Measurements from ENCODE around the gene COLEC12. TPM values are rescaled to one million over a fixed set of nuclear protein-coding genes. Genes with fewer than 3 reads are reported as not detected.

The COLEC12 gene
- total and polyA plus RNA-seq, 10 of the 15 experiments (the other 5 are each of a cell fraction or from before 2014, with no cell fraction given): 0.04 to 0.05 TPM; not detected in 8

DNA sequence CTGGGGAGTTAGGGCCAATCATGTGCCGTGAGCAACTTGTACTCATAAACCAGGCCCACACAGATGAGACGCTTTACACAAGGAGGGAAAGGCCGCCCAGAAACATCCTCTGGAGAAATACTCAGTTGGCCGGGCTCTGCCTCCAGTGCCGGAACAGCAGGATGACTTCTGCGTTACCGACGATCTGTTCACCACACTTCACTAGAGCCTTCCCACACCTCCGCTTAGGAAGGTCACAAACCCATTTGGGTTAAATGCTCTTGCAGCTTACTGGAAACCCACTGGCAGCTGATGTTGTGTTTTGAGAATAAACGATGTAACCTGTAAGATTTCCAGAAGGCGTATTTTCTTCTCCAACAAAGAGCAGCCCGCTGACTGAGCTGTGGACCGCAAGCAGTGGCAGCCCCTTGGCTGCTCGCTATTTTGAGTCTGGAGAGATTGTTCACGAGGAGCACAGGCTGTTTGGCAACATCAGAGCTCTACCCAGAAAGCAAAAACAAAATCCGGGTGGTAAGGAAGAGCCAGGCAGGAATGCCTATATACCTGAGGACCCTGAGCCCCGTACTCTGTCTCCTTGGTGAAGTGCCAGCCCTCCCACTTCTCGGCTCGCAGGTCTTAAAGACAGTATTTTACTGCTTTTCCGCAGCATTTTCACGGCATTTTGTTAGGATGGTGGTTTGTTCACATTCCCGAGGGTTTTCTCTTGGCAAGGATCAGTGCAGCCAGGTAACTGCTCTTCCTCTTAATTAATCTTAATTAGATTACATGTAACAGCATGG is 44.0 kb downstream of the COLEC12 start (continued):
- no peak for TF ChIP-seq BHLHE40 (IDR thresholded peaks at IDR 0.05; ENCODE audit: borderline replicate concordance in 1 of 2, low read depth in 2 of 2, low read length in 1 of 2)

DNA sequence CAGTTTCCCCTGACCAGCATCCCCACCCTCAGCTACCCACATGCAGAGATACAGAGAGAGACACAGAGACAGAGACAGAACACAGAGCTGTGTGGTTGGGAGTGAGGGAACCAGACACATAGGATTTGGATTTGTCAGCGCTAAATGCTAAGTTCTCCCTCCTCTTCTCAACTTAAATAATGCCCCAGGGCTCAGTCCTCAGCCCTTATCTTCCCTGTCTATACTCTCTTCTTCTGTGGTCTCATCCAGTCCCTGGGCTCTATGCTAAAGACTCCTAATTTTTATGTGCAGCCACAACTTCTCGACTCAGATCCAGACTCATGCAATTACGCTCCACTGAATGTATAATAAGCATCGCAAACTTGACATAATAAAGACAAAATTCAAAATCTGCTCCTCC is 47.1 kb downstream of the COLEC12 start:
- ATAC-seq (no peak), DNase-seq (ENCODE audit: low read depth, low spot score) (no peak), FAIRE-seq (no peak)
- H3K79me2 ChIP-seq (ENCODE audit: control insufficient read depth, insufficient read depth, low read length): no peaks in the 10 kb centered on the region
- WGBS (ENCODE audit: insufficient coverage, insufficient replicate concordance, low lambda C conversion rate, missing lambda C conversion rate): 32% methylated on average over 4 of the region's 4 CpGs
- ChIA-PET RAD21 (ENCODE audit: unreplicated experiment) (no interaction called here), SMC1A (ENCODE audit: uncharacterized antibody, unreplicated experiment) (no interaction called here), CTCF (no interaction called here), POLR2A (no interaction called here)
- intact Hi-C loops (cut with micrococcal nuclease; ENCODE audit: unreplicated experiment) (no loop called here), in situ Hi-C loops (cut with MboI) (no loop called here)
- H3K4me2 ChIP-seq (ENCODE audit: control insufficient read depth, insufficient read depth): no peak overlapping the region
- H3K9me3 ChIP-seq (replicated peaks; ENCODE audit: control insufficient read depth, insufficient read depth, low read length): no peaks in the 10 kb centered on the region; the same call in 2 of the 3 replicates
- no peak overlapping the region for H3K9ac ChIP-seq (ENCODE audit: control insufficient read depth, insufficient read depth, low read length)
- no peaks in the 10 kb centered on the region for H3K4me1 ChIP-seq (ENCODE audit: control insufficient read depth, insufficient read depth, low read length)
- H4K20me1 ChIP-seq (ENCODE audit: control insufficient read depth, insufficient read depth): no peaks in the 10 kb centered on the region
- H3K4me3 ChIP-seq: no peak overlapping the region
- H3K27ac ChIP-seq (ENCODE audit: control insufficient read depth, insufficient read depth): no peak overlapping the region
- H3K27me3 ChIP-seq (replicated peaks in 1 of 2; ENCODE audit: control insufficient read depth in 2 of 2, insufficient read depth in 2 of 2, low read length in 1 of 2): no peaks in the 10 kb centered on the region; a peak in 1 of 4 replicates
- no peak for TF ChIP-seq IKZF1 (conservative IDR thresholded peaks at IDR 0.05)
- TF ChIP-seq IKZF2 (IDR thresholded peaks at IDR 0.05): no peak
- H2AFZ ChIP-seq (ENCODE audit: control insufficient read depth, low read depth, low read length): no peak overlapping the region
- no peaks in the 10 kb centered on the region for H3K36me3 ChIP-seq (ENCODE audit: control insufficient read depth in 2 of 2, insufficient read depth in 2 of 2, low read length in 1 of 2)
- BruUV-seq (replicated peaks): no TSS peak

DNA sequence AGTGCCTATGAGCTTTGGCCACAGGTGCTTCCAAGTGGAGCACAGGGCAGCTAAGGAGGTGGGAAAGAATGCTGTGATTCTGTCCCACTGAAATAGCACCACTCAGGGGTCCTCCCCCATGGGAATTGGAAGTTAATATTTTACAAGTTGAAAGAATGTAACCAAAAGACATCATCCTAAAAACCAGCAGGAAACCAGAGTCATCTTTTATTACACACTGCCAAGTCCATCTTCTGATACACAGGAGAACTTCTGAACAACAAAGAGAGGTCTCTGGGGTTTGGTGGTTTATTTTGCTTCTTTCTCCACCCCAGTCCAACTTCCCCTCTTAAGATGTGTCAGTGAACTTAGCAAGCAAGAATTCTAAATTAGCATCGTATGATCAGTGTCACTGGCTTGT is 47.7 kb downstream of the COLEC12 start:
- RAD21 ChIA-PET (ENCODE audit: unreplicated experiment): no interaction called here
- H3K36me3 ChIP-seq (ENCODE audit: control insufficient read depth in 2 of 2, insufficient read depth in 2 of 2, low read length in 1 of 2): no peaks in the 10 kb centered on the region
- ATAC-seq: no peak
- no peak overlapping the region for H3K4me2 ChIP-seq (ENCODE audit: control insufficient read depth, insufficient read depth)
- no peaks in the 10 kb centered on the region; the same call in 2 of the 3 replicates for H3K9me3 ChIP-seq (replicated peaks; ENCODE audit: control insufficient read depth, insufficient read depth, low read length)
- no peak overlapping the region for H3K27ac ChIP-seq (ENCODE audit: control insufficient read depth, insufficient read depth)
- BruUV-seq (replicated peaks): no TSS peak
- in situ Hi-C loops (cut with MboI) (no loop called here), intact Hi-C loops (cut with micrococcal nuclease; ENCODE audit: unreplicated experiment) (no loop called here)
- H3K4me1 ChIP-seq (ENCODE audit: control insufficient read depth, insufficient read depth, low read length): no peaks in the 10 kb centered on the region
- no peaks in the 10 kb centered on the region; a peak in 1 of 4 replicates for H3K27me3 ChIP-seq (replicated peaks in 1 of 2; ENCODE audit: control insufficient read depth in 2 of 2, insufficient read depth in 2 of 2, low read length in 1 of 2)
- no peaks in the 10 kb centered on the region for H3K79me2 ChIP-seq (ENCODE audit: control insufficient read depth, insufficient read depth, low read length)
- SMC1A ChIA-PET (ENCODE audit: uncharacterized antibody, unreplicated experiment): no interaction called here
- H3K4me3 ChIP-seq: no peak overlapping the region
- H4K20me1 ChIP-seq (ENCODE audit: control insufficient read depth, insufficient read depth): no peaks in the 10 kb centered on the region
- 0% methylated on average over 1 of the region's 1 CpG for WGBS (ENCODE audit: insufficient coverage, insufficient replicate concordance, low lambda C conversion rate, missing lambda C conversion rate)
- POLR2A ChIA-PET: no interaction called here
- DNase-seq (ENCODE audit: low read depth, low spot score): no peak
- H3K9ac ChIP-seq (ENCODE audit: control insufficient read depth, insufficient read depth, low read length): no peak overlapping the region
- FAIRE-seq: no peak
- CTCF ChIA-PET: no interaction called here
- H2AFZ ChIP-seq (ENCODE audit: control insufficient read depth, low read depth, low read length): no peak overlapping the region
- TF ChIP-seq, protein P1, sequence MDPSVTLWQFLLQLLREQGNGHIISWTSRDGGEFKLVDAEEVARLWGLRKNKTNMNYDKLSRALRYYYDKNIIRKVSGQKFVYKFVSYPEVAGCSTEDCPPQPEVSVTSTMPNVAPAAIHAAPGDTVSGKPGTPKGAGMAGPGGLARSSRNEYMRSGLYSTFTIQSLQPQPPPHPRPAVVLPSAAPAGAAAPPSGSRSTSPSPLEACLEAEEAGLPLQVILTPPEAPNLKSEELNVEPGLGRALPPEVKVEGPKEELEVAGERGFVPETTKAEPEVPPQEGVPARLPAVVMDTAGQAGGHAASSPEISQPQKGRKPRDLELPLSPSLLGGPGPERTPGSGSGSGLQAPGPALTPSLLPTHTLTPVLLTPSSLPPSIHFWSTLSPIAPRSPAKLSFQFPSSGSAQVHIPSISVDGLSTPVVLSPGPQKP (IDR thresholded peaks at IDR 0.05; ENCODE audit: low read depth, low read length): no peak
- TF ChIP-seq, protein P2, sequence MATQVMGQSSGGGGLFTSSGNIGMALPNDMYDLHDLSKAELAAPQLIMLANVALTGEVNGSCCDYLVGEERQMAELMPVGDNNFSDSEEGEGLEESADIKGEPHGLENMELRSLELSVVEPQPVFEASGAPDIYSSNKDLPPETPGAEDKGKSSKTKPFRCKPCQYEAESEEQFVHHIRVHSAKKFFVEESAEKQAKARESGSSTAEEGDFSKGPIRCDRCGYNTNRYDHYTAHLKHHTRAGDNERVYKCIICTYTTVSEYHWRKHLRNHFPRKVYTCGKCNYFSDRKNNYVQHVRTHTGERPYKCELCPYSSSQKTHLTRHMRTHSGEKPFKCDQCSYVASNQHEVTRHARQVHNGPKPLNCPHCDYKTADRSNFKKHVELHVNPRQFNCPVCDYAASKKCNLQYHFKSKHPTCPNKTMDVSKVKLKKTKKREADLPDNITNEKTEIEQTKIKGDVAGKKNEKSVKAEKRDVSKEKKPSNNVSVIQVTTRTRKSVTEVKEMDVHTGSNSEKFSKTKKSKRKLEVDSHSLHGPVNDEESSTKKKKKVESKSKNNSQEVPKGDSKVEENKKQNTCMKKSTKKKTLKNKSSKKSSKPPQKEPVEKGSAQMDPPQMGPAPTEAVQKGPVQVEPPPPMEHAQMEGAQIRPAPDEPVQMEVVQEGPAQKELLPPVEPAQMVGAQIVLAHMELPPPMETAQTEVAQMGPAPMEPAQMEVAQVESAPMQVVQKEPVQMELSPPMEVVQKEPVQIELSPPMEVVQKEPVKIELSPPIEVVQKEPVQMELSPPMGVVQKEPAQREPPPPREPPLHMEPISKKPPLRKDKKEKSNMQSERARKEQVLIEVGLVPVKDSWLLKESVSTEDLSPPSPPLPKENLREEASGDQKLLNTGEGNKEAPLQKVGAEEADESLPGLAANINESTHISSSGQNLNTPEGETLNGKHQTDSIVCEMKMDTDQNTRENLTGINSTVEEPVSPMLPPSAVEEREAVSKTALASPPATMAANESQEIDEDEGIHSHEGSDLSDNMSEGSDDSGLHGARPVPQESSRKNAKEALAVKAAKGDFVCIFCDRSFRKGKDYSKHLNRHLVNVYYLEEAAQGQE (IDR thresholded peaks at IDR 0.05; ENCODE audit: low read depth, low read length): no peak
- TF ChIP-seq BMI1 (IDR thresholded peaks at IDR 0.05; ENCODE audit: borderline replicate concordance) (no peak), CHD4 (IDR thresholded peaks at IDR 0.05) (no peak), MYB (IDR thresholded peaks at IDR 0.05; ENCODE audit: borderline replicate concordance, low read depth, low read length) (no peak)
- TF ChIP-seq, protein P3, sequence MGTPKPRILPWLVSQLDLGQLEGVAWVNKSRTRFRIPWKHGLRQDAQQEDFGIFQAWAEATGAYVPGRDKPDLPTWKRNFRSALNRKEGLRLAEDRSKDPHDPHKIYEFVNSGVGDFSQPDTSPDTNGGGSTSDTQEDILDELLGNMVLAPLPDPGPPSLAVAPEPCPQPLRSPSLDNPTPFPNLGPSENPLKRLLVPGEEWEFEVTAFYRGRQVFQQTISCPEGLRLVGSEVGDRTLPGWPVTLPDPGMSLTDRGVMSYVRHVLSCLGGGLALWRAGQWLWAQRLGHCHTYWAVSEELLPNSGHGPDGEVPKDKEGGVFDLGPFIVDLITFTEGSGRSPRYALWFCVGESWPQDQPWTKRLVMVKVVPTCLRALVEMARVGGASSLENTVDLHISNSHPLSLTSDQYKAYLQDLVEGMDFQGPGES (IDR thresholded peaks at IDR 0.05): no peak

All from GM12878 (cell line).